WTC11 (cell line): Measurements from ENCODE around the gene DRAXIN. TPM values are rescaled to one million over a fixed set of nuclear protein-coding genes. Genes with fewer than 3 reads are reported as not detected.

Experiments used
- ATAC-seq: fragments of 200-7000 bp; cut with Tn5 transposase; 2 replicates; pipeline ENCODE4 v1.10.0; 2021; ENCODE audit warnings: mild to moderate bottlenecking, moderate library complexity
- CTCF ChIA-PET: fragments of 300-600 bp; sonication (Branson Sonifier 250); formaldehyde crosslinking; loops from one replicate; lab custom pipeline; 2021; ENCODE audit warnings: antibody characterized with exemption; lab: Charles Lee
- POLR2A ChIA-PET: fragments of 350-600 bp; sonication (Branson Sonifier 250); formaldehyde crosslinking; loops from one replicate; lab custom pipeline; 2021; ENCODE audit warnings: antibody characterized with exemption; lab: Charles Lee
- DNase-seq: peaks from one replicate; pipeline ENCODE4 v3.0.0; 2021; ENCODE audit warnings: low spot score
- H3K27ac Mint-ChIP-seq: 2 replicates; pipeline ENCODE4 v1.8.0; 2021; ENCODE audit warnings: mixed read lengths
- H3K27me3 Mint-ChIP-seq: 2 replicates; pipeline ENCODE4 v1.8.0; 2021; ENCODE audit warnings: low read depth, mild to moderate bottlenecking, moderate library complexity, mixed read lengths
- H3K36me3 Mint-ChIP-seq: 2 replicates; pipeline ENCODE4 v1.8.0; 2021; ENCODE audit warnings: mixed read lengths
- H3K4me1 Mint-ChIP-seq: 2 replicates; pipeline ENCODE4 v1.8.0; 2022; ENCODE audit warnings: mixed read lengths
- H3K4me3 Mint-ChIP-seq: 2 replicates; pipeline ENCODE4 v1.8.0; 2021; ENCODE audit warnings: mild to moderate bottlenecking, moderate library complexity, mixed read lengths
- H3K9me3 Mint-ChIP-seq: 2 replicates; pipeline ENCODE4 v1.8.0; 2021; ENCODE audit warnings: mixed read lengths
- ERG ChIP-seq: fragments of 250-450 bp; sonication (Bioruptor Pico); IDR thresholded peaks from 2 replicates; pipeline ENCODE4 v1.8.0; 2021; ENCODE audit warnings: mild to moderate bottlenecking
- FOXP1 ChIP-seq: sonication (generic); formaldehyde crosslinking; IDR thresholded peaks from 2 replicates; pipeline ENCODE4 v1.8.0; 2022; ENCODE audit warnings: missing genetic modification reagents, mild to moderate bottlenecking, moderate library complexity, borderline replicate concordance
- GABPB1 ChIP-seq: sonication (generic); formaldehyde crosslinking; IDR thresholded peaks from 2 replicates; pipeline ENCODE4 v1.8.1; 2023; ENCODE audit warnings: mild to moderate bottlenecking, missing genetic modification reagents
- GTF2I ChIP-seq: fragments of 250-450 bp; sonication (Bioruptor Pico); conservative IDR thresholded peaks from 2 replicates; pipeline ENCODE4 v1.4.0; 2021; ENCODE audit warnings: mild to moderate bottlenecking
- JUN ChIP-seq: sonication (generic); formaldehyde crosslinking; IDR thresholded peaks from 2 replicates; pipeline ENCODE4 v1.8.0; 2023; ENCODE audit warnings: mild to moderate bottlenecking, missing genetic modification reagents
- NR2C2 ChIP-seq: sonication (generic); formaldehyde crosslinking; IDR thresholded peaks from 2 replicates; pipeline ENCODE4 v1.8.0; 2022; ENCODE audit warnings: mild to moderate bottlenecking, missing genetic modification reagents
- PRRX2 ChIP-seq: fragments of 250-450 bp; sonication (Bioruptor Pico); IDR thresholded peaks from 2 replicates; pipeline ENCODE4 v1.8.0; 2021; ENCODE audit warnings: mild to moderate bottlenecking
- RELA ChIP-seq: sonication (generic); formaldehyde crosslinking; IDR thresholded peaks from 2 replicates; pipeline ENCODE4 v1.8.1; 2022; ENCODE audit warnings: missing genetic modification reagents, mild to moderate bottlenecking, borderline replicate concordance
- SMAD4 ChIP-seq: sonication (generic); formaldehyde crosslinking; IDR thresholded peaks from 2 replicates; pipeline ENCODE4 v1.8.0; 2022; ENCODE audit warnings: mild to moderate bottlenecking, missing genetic modification reagents
- TEAD4 ChIP-seq: sonication (generic); formaldehyde crosslinking; IDR thresholded peaks from 2 replicates; pipeline ENCODE4 v1.8.0; 2022; ENCODE audit warnings: mild to moderate bottlenecking, missing genetic modification reagents
- TP53 ChIP-seq: sonication (generic); formaldehyde crosslinking; IDR thresholded peaks from 2 replicates; pipeline ENCODE4 v1.8.1; 2023; ENCODE audit warnings: mild to moderate bottlenecking, missing genetic modification reagents
- ZNF219 ChIP-seq: sonication (generic); formaldehyde crosslinking; IDR thresholded peaks from 2 replicates; pipeline ENCODE4 v1.8.0; 2023; ENCODE audit warnings: missing genetic modification reagents, mild to moderate bottlenecking, borderline replicate concordance
- ZNF281 ChIP-seq: sonication (generic); formaldehyde crosslinking; IDR thresholded peaks from 2 replicates; pipeline ENCODE4 v1.8.0; 2023; ENCODE audit warnings: mild to moderate bottlenecking, missing genetic modification reagents
- ZNF317 ChIP-seq: sonication (generic); formaldehyde crosslinking; IDR thresholded peaks from 2 replicates; pipeline ENCODE4 v1.8.1; 2023; ENCODE audit warnings: low read depth, mild to moderate bottlenecking, moderate library complexity, missing genetic modification reagents, borderline replicate concordance
- ZNF396 ChIP-seq: fragments of 250-450 bp; sonication (Bioruptor Pico); IDR thresholded peaks from 2 replicates; pipeline ENCODE4 v1.8.0; 2021; ENCODE audit warnings: mild to moderate bottlenecking, moderate library complexity, borderline replicate concordance
- ZNF423 ChIP-seq: fragments of 250-450 bp; sonication (Bioruptor Pico); IDR thresholded peaks from 2 replicates; pipeline ENCODE4 v2.1.2; 2022; ENCODE audit warnings: mild to moderate bottlenecking, moderate library complexity
- ZNF425 ChIP-seq: fragments of 250-450 bp; sonication (Bioruptor Pico); conservative IDR thresholded peaks from 2 replicates; pipeline ENCODE4 v1.9.0; 2021; ENCODE audit warnings: mild to moderate bottlenecking
- ZNF512 ChIP-seq: sonication (generic); formaldehyde crosslinking; IDR thresholded peaks from 2 replicates; pipeline ENCODE4 v1.8.1; 2022; ENCODE audit warnings: missing genetic modification reagents, borderline replicate concordance
- total RNA-seq: library from RNA; stranded (reverse); gene quantifications from 3 replicates; pipeline ENCODE4 v1.2.3, GENCODE V29; 2021
- TF ChIP-seq, protein P1 (sequence below): sonication (generic); formaldehyde crosslinking; conservative IDR thresholded peaks from 2 replicates; pipeline ENCODE4 v1.8.1; 2022; ENCODE audit warnings: mild to moderate bottlenecking, missing genetic modification reagents
- TF ChIP-seq, protein P2 (sequence below): sonication (generic); formaldehyde crosslinking; IDR thresholded peaks from 2 replicates; pipeline ENCODE4 v1.8.0; 2023; ENCODE audit warnings: missing genetic modification reagents
- TF ChIP-seq, protein P3 (sequence below): sonication (generic); formaldehyde crosslinking; IDR thresholded peaks from 2 replicates; pipeline ENCODE4 v1.8.1; 2023; ENCODE audit warnings: mild to moderate bottlenecking, missing genetic modification reagents, borderline replicate concordance

The DRAXIN gene
- total RNA-seq, 1 experiment from 2014 or later: 12.0 TPM

- TF ChIP-seq ZNF512 (CRISPR knock-in tag): peak; percentile 32; the same call in 1 of the 2 replicates
- TF ChIP-seq SMAD4: no peak
- no peak for TF ChIP-seq ZNF423
- no peak for TF ChIP-seq RELA
- no peak for TF ChIP-seq GTF2I (CRISPR knock-in tag)
- TF ChIP-seq, all 79 proteins: peak for 1
- no peak overlapping the region for H3K4me3 Mint-ChIP-seq
- no peaks in the 10 kb centered on the region for H3K9me3 Mint-ChIP-seq
- ChIA-PET CTCF (interaction anchor here (0.6 to 2.6 kb wide), 12 partner anchors 17 to 261 kb away, joined by 3 to 10 read pairs (median 5); partner anchors contain the start of genes DRAXIN and FBXO6), POLR2A (no interaction called here)
- DNase-seq: no peak
- H3K27ac Mint-ChIP-seq: no peak overlapping the region
- H3K27me3 Mint-ChIP-seq: no peaks in the 10 kb centered on the region
- ATAC-seq: 0 out of 2 replicates have a peak, but pooled peaks have one; percentile 33
- peaks cover 28% of the 10 kb centered on the region for H3K4me1 Mint-ChIP-seq
- peaks cover 14% of the 10 kb centered on the region for H3K36me3 Mint-ChIP-seq
Observed at GRCh38 chr1:11741919-11742558, 50.5 kb downstream of the DRAXIN start.

DNA sequence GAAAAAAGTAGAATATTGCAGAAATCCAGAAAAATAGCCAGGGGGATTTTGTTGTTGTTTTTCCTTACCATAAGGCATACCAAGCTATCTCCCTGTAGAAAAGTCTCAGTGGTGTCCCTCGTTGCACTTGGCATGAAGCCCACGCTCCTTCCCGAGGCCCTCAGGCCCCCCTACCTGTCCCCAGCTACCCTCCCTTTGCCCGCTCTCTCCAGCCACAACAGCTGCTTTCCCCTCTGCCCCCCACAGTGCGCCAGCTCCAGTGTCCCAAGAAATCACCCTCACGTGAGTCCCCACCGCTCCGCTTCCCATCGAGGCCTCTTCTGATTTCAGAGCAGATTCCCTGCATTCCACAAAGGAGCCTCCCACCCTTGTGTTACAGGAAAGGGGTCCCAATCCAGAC is 52.8 kb downstream of the DRAXIN start:
- Mint-ChIP-seq H3K4me1 (peaks cover 20% of the 10 kb centered on the region), H3K9me3 (no peaks in the 10 kb centered on the region), H3K36me3 (peaks cover 20% of the 10 kb centered on the region), H3K27ac (peak overlapping the region; percentile 72; the same call in 1 of the 2 replicates), H3K4me3 (no peak overlapping the region), H3K27me3 (no peaks in the 10 kb centered on the region)
- ATAC-seq: no peak
- DNase-seq: no peak
- ChIA-PET POLR2A (no interaction called here), CTCF (no interaction called here)
- no peak for TF ChIP-seq ERG (CRISPR knock-in tag)
- TF ChIP-seq, protein P1, sequence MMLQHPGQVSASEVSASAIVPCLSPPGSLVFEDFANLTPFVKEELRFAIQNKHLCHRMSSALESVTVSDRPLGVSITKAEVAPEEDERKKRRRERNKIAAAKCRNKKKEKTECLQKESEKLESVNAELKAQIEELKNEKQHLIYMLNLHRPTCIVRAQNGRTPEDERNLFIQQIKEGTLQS: no peak
- no peak for TF ChIP-seq ZNF425 (CRISPR knock-in tag)
- TF ChIP-seq NR2C2 (CRISPR knock-in tag): no peak
- TF ChIP-seq ZNF317 (CRISPR knock-in tag): no peak
- TF ChIP-seq GABPB1 (CRISPR knock-in tag): no peak
- no peak for TF ChIP-seq ZNF281 (CRISPR knock-in tag)
- TF ChIP-seq, protein P2, sequence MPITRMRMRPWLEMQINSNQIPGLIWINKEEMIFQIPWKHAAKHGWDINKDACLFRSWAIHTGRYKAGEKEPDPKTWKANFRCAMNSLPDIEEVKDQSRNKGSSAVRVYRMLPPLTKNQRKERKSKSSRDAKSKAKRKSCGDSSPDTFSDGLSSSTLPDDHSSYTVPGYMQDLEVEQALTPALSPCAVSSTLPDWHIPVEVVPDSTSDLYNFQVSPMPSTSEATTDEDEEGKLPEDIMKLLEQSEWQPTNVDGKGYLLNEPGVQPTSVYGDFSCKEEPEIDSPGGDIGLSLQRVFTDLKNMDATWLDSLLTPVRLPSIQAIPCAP (CRISPR knock-in tag): no peak
- TF ChIP-seq TEAD4: no peak
- no peak for TF ChIP-seq ZNF219
- TF ChIP-seq PRRX2 (CRISPR knock-in tag): no peak
- TF ChIP-seq, protein P3, sequence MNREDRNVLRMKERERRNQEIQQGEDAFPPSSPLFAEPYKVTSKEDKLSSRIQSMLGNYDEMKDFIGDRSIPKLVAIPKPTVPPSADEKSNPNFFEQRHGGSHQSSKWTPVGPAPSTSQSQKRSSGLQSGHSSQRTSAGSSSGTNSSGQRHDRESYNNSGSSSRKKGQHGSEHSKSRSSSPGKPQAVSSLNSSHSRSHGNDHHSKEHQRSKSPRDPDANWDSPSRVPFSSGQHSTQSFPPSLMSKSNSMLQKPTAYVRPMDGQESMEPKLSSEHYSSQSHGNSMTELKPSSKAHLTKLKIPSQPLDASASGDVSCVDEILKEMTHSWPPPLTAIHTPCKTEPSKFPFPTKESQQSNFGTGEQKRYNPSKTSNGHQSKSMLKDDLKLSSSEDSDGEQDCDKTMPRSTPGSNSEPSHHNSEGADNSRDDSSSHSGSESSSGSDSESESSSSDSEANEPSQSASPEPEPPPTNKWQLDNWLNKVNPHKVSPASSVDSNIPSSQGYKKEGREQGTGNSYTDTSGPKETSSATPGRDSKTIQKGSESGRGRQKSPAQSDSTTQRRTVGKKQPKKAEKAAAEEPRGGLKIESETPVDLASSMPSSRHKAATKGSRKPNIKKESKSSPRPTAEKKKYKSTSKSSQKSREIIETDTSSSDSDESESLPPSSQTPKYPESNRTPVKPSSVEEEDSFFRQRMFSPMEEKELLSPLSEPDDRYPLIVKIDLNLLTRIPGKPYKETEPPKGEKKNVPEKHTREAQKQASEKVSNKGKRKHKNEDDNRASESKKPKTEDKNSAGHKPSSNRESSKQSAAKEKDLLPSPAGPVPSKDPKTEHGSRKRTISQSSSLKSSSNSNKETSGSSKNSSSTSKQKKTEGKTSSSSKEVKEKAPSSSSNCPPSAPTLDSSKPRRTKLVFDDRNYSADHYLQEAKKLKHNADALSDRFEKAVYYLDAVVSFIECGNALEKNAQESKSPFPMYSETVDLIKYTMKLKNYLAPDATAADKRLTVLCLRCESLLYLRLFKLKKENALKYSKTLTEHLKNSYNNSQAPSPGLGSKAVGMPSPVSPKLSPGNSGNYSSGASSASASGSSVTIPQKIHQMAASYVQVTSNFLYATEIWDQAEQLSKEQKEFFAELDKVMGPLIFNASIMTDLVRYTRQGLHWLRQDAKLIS (CRISPR knock-in tag): no peak
- TF ChIP-seq FOXP1 (CRISPR knock-in tag): no peak
- no peak for TF ChIP-seq TP53
- TF ChIP-seq JUN (CRISPR knock-in tag): no peak
- no peak for TF ChIP-seq ZNF396 (CRISPR knock-in tag)
